ENCODE measurements around the gene LDB2. TPM values are rescaled to one million over a fixed set of nuclear protein-coding genes. Genes with fewer than 3 reads are reported as not detected.

The LDB2 gene
- total RNA-seq, 3 donors from 2014 or later, result 4.7 to 19.9 (median 9.3) TPM

- Histone ChIP-seq H3K4me1 (ENCODE audit: low read depth) (no peaks in the 10 kb centered on the region), H3K36me3 (ENCODE audit: low read depth) (no peaks in the 10 kb centered on the region), H3K4me3 (no peak overlapping the region), H3K9me3 (no peaks in the 10 kb centered on the region)
- intact Hi-C loops (cut with DNase I, micrococcal nuclease), result no loop called here
- TF ChIP-seq, protein P1, sequence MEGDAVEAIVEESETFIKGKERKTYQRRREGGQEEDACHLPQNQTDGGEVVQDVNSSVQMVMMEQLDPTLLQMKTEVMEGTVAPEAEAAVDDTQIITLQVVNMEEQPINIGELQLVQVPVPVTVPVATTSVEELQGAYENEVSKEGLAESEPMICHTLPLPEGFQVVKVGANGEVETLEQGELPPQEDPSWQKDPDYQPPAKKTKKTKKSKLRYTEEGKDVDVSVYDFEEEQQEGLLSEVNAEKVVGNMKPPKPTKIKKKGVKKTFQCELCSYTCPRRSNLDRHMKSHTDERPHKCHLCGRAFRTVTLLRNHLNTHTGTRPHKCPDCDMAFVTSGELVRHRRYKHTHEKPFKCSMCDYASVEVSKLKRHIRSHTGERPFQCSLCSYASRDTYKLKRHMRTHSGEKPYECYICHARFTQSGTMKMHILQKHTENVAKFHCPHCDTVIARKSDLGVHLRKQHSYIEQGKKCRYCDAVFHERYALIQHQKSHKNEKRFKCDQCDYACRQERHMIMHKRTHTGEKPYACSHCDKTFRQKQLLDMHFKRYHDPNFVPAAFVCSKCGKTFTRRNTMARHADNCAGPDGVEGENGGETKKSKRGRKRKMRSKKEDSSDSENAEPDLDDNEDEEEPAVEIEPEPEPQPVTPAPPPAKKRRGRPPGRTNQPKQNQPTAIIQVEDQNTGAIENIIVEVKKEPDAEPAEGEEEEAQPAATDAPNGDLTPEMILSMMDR (IDR thresholded peaks at IDR 0.05), result no peak
- DNase-seq (no peak), ATAC-seq (no peak)
Observed at GRCh38 chr4:16785793-16786527, 112.5 kb downstream of the LDB2 start.

- intact Hi-C loops (cut with DNase I, micrococcal nuclease), result no loop called here
- Histone ChIP-seq H3K4me1 (ENCODE audit: low read depth) (no peaks in the 10 kb centered on the region), H3K4me3 (no peak overlapping the region), H3K36me3 (ENCODE audit: low read depth) (no peaks in the 10 kb centered on the region), H3K9me3 (no peaks in the 10 kb centered on the region)
- ATAC-seq, result no peak
- no peak for DNase-seq
- TF ChIP-seq, protein P1 (IDR thresholded peaks at IDR 0.05), result no peak
Observed at GRCh38 chr4:16783119-16783518, 115.3 kb downstream of the LDB2 start.

GRCh38 chr4:16779028-16779675 lies 119.3 kb downstream of the LDB2 start:
- Histone ChIP-seq H3K36me3 (ENCODE audit: low read depth) (no peaks in the 10 kb centered on the region), H3K9me3 (no peaks in the 10 kb centered on the region), H3K4me1 (ENCODE audit: low read depth) (no peaks in the 10 kb centered on the region), H3K4me3 (no peak overlapping the region)
- TF ChIP-seq, protein P1 (IDR thresholded peaks at IDR 0.05), result no peak
- intact Hi-C loops (cut with DNase I, micrococcal nuclease), result no loop called here
- ATAC-seq (no peak), DNase-seq (no peak)

DNA sequence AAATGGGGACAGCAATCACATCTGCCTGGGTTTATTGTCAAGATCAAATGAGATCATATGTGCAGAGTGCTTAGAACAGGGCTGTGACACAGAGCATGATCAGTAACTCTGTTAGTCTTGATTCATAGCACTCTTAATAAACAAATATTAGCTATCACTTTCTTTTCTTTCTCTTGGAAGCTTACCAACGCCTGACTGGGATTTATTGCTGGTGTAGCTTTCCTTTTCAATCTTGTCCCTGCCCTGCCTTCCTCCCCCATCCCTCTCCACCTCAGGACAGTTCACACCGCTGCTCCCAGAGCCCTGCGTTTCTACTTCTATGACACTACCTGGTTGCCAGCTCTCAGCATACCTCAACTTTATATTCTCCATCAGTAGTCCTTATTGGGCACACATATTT lies 120.7 kb downstream of the LDB2 start:
- DNase-seq (no peak), ATAC-seq (no peak)
- no peaks in the 10 kb centered on the region for H3K4me1 ChIP-seq (ENCODE audit: low read depth)
- intact Hi-C loops (cut with DNase I, micrococcal nuclease), result no loop called here
- H3K4me3 ChIP-seq, result no peak overlapping the region
- H3K36me3 ChIP-seq (ENCODE audit: low read depth), result no peaks in the 10 kb centered on the region
- no peaks in the 10 kb centered on the region for H3K9me3 ChIP-seq
- TF ChIP-seq, protein P1 (IDR thresholded peaks at IDR 0.05), result no peak

DNA sequence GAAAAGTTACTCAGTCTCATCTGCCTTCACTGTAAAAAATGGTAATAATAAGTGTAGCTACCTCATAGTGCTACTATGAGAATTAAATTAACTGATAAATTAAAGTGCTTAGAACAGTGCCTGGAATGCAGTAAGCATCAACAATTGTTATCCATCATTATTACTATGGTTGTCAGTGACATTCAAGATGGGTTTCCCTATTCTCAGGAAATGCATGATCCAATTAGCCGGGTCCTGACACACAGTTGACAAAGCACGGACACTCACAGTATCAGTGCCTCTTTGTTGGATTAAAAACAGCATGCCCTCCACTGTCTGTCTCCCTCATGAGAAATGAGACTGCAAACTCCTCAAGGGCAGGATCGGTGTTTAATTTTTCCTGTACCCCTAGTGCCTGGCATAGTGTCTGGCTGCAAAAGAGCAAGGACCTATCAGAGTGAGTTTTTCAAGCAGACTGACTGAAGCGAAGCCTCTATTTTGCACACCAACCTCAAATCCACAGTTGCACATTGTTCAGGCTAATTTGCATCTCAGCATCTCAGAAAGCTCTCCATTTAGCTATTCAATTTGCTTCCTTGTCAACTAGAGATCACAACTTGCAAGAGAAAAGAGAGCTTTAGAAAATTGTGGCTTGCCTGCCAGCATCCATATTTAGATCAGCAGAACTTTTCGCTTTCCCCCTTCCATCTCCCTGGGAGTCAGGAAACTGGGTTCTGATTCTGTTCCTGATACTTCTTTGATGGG lies 122.9 kb downstream of the LDB2 start:
- TF ChIP-seq, protein P1 (IDR thresholded peaks at IDR 0.05), result no peak
- ATAC-seq, result no peak
- intact Hi-C loops (cut with DNase I, micrococcal nuclease), result no loop called here

More for the DNA sequence above, 122.9 kb downstream of the LDB2 start:
- Histone ChIP-seq H3K36me3 (ENCODE audit: low read depth) (no peaks in the 10 kb centered on the region), H3K4me1 (ENCODE audit: low read depth) (no peaks in the 10 kb centered on the region), H3K9me3 (no peaks in the 10 kb centered on the region), H3K4me3 (no peak overlapping the region)
- no peak for DNase-seq

Measured in mucosa of descending colon (tissue), 3 donors.